ENCODE data around the gene VAMP5. TPM values are rescaled to one million over a fixed set of nuclear protein-coding genes. Genes with fewer than 3 reads are reported as not detected.

The VAMP5 gene
- total RNA-seq, 1 donor from 2014 or later = 8.8 TPM

DNA sequence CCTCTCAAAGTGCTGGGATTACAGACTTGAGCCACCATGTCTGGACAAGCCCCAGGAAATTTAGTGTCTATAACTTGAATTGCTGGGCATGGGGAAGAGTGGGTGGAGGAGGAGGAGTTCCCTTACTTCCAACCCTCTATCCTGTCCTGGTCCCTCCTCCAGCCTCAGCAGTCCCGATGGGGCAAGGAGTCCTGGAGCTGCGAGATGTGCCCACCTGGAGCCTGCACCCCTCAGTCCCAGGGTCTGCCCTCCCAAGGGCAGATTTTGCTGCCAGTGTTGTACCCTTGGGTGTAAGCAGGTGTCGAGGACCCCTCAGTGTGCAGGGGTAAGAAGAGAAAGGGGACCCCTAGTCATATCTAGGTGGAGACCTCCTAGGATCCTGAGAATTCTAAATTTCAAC lies 4.0 kb upstream of the VAMP5 start:
- POLR2A ChIA-PET = interaction anchor here (0.6 to 4.9 kb wide), 5 partner anchors 8 to 253 kb away, joined by 3 to 45 read pairs (median 6); partner anchors contain the start of genes MAT2A, RNF181 and TGOLN2
- H3K4me1 Mint-ChIP-seq = peaks cover 52% of the 10 kb centered on the region
- DNase-seq = no peak
- no peak for ATAC-seq (ENCODE audit: low read depth)
- H3K27ac Mint-ChIP-seq = peak overlapping the region; percentile 41
- CTCF ChIA-PET = no interaction called here
- no peak overlapping the region for H3K4me3 Mint-ChIP-seq
- no peaks in the 10 kb centered on the region for H3K27me3 Mint-ChIP-seq
- peaks cover 27% of the 10 kb centered on the region for H3K36me3 Mint-ChIP-seq (ENCODE audit: low read depth)
- intact Hi-C loops (cut with micrococcal nuclease) = no loop called here
- H3K9me3 Mint-ChIP-seq = no peaks in the 10 kb centered on the region
- TF ChIP-seq, protein P1, sequence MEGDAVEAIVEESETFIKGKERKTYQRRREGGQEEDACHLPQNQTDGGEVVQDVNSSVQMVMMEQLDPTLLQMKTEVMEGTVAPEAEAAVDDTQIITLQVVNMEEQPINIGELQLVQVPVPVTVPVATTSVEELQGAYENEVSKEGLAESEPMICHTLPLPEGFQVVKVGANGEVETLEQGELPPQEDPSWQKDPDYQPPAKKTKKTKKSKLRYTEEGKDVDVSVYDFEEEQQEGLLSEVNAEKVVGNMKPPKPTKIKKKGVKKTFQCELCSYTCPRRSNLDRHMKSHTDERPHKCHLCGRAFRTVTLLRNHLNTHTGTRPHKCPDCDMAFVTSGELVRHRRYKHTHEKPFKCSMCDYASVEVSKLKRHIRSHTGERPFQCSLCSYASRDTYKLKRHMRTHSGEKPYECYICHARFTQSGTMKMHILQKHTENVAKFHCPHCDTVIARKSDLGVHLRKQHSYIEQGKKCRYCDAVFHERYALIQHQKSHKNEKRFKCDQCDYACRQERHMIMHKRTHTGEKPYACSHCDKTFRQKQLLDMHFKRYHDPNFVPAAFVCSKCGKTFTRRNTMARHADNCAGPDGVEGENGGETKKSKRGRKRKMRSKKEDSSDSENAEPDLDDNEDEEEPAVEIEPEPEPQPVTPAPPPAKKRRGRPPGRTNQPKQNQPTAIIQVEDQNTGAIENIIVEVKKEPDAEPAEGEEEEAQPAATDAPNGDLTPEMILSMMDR (IDR thresholded peaks at IDR 0.05) = no peak

DNA sequence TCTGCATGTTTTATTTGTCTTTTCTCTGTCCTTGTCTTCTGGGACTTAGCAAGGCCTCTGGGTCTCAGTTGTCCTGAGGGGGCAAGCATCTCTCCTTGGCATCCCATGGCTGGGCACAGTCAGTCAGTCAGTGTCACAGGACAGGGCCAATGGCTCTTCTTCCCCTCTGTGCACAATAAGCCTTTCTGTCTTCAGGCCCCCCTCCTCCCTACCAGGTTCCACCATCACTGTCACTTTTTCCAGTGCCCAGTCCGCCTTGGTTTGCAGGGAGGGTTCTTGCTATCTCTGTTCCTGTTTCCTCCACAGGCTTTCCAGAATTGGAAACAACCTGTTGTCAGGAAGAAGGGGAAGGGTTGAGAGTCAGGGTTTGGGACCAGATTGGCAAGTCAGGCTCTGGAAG lies 1.7 kb upstream of the VAMP5 start:
- no peaks in the 10 kb centered on the region for H3K27me3 Mint-ChIP-seq
- TF ChIP-seq, protein P1 (IDR thresholded peaks at IDR 0.05) = no peak
- DNase-seq (no peak), ATAC-seq (ENCODE audit: low read depth) (no peak)
- ChIA-PET CTCF (no interaction called here), POLR2A (interaction anchor here (5.9 kb wide), 1 partner anchor 13 kb away, joined by 59 read pairs; the partner anchor contains the start of gene RNF181)
- H3K9me3 Mint-ChIP-seq = no peaks in the 10 kb centered on the region
- H3K36me3 Mint-ChIP-seq (ENCODE audit: low read depth) = peaks cover 25% of the 10 kb centered on the region
- no peak overlapping the region for H3K4me3 Mint-ChIP-seq
- peaks cover 60% of the 10 kb centered on the region for H3K4me1 Mint-ChIP-seq
- H3K27ac Mint-ChIP-seq = no peak overlapping the region
- intact Hi-C loops (cut with micrococcal nuclease) = no loop called here

DNA sequence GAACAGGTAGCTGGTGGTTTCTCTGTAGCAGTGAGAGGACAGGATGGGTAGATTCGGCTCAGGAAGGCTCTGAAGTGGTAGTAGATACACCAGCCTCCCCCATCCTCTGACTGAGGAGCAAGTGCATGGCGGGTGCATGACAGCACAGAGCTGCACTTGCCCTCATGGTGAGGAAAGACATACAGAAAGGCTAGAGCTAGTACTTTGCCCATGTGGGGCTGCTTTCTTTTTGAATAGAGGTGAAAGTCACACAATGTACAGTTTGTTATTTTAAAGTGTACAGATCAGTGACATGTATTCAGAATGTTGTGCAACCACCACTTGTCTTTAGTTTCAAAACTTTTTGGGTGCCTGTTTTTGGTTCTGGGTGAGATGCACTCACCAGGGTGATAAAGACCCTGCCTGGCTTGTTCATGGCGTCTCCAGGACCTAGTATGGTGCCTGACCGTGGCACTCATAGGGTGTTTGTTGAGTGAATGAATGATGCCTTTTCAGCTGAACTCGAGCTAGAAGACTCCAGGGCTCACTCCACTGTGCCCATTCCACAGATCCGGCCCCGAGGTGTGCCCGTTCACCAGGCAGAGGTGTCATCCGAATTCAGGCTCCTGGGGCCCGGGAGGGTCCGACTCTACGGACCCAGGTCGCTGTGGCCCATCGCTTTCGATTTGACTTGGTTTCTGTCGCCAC lies 421 bp upstream of the VAMP5 start:
- Mint-ChIP-seq H3K27ac (peak overlapping the region; percentile 72), H3K4me3 (peak overlapping the region; percentile 82), H3K36me3 (ENCODE audit: low read depth) (peaks cover 22% of the 10 kb centered on the region), H3K4me1 (peaks cover 59% of the 10 kb centered on the region), H3K27me3 (no peaks in the 10 kb centered on the region), H3K9me3 (no peaks in the 10 kb centered on the region)
- TF ChIP-seq, protein P1 (IDR thresholded peaks at IDR 0.05) = no peak
- DNase-seq (no peak), ATAC-seq (ENCODE audit: low read depth) (no peak)
- POLR2A ChIA-PET = interaction anchor here (0.6 to 5.9 kb wide), 7 partner anchors 12 to 1238 kb away, joined by 3 to 59 read pairs (median 3); partner anchors contain the start of genes MAT2A, RNF181 and TGOLN2
- CTCF ChIA-PET = interaction anchor here (0.6 kb wide), 1 partner anchor 102 kb away, joined by 3 read pairs; no protein-coding TSS in a partner anchor
- intact Hi-C loops (cut with micrococcal nuclease) = loop anchor here (1.0 kb wide), 2 partner anchors 11 to 64 kb away; partner anchors contain the start of gene RNF181

DNA sequence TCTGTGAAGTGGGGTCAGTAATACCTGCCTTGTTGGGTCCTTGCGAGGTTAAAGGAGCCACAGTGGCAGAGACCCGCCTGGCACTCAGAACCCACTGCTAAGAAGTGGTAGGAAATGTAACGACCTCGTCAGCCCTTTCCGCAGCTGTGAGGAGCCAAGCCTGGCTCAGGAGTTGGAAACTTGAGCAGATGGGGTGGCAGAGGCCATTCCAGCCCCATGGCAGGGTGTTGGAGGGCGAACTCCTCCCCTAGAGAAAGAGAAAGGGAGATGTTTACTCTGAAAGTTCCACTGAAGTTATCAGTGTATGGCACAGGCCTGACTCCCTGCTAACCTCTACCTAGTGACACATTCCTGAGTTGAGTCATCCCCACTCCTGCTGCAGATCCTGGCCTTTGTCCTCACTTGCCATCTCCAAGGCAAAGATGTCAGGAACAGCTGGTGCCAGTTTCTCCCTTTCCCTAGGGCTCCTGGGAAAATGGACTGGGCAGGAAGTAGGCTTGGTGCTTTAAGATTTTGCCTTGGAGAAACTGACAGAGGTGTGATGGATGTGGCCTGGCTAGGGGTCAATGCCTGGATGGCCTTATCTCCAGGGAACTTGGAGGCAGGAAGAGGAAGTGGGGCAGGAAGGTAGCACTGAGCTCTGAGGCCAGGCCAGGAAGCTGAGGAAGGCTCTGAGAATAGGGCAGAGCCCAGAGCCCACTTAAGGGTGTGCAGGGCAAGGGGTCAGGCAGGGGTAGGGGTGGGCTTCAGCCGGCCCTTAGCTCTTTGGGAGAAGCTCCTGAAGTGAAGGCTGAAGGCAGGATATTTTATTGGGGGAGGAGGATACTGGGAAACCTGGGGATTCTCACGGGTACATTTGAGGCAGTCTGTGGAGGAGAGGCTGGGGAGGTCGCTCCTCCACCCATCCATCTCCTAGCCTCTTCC lies 888 bp downstream of the VAMP5 start:
- ATAC-seq (ENCODE audit: low read depth) = peak; percentile 43

More for the DNA sequence above, 888 bp downstream of the VAMP5 start:
- ChIA-PET POLR2A (interaction anchor here (0.6 to 5.9 kb wide), 7 partner anchors 7 to 1237 kb away, joined by 3 to 59 read pairs (median 3); partner anchors contain the start of genes MAT2A, RNF181 and TGOLN2), CTCF (interaction anchor here (0.6 kb wide), 1 partner anchor 101 kb away, joined by 3 read pairs; no protein-coding TSS in a partner anchor)
- no peak for DNase-seq
- H3K27ac Mint-ChIP-seq = peak overlapping the region; percentile 63
- intact Hi-C loops (cut with micrococcal nuclease) = loop anchor here (1.0 kb wide), 2 partner anchors 10 to 63 kb away; partner anchors contain the start of gene RNF181
- no peaks in the 10 kb centered on the region for H3K9me3 Mint-ChIP-seq
- peak overlapping the region; percentile 82 for H3K4me3 Mint-ChIP-seq
- H3K27me3 Mint-ChIP-seq = no peaks in the 10 kb centered on the region
- H3K4me1 Mint-ChIP-seq = peaks cover 46% of the 10 kb centered on the region
- peaks cover 22% of the 10 kb centered on the region for H3K36me3 Mint-ChIP-seq (ENCODE audit: low read depth)
- TF ChIP-seq, protein P1 (IDR thresholded peaks at IDR 0.05) = no peak

All from activated B cell treated with CpG ODN at 0.5 μM for 24 hours (primary cell).